Kasumi-1 (cell line): Measurements from ENCODE around the gene SYT6.

ENCODE experiments used
- DNase-seq, 2 experiments: peaks; one replicate each; lab custom pipeline; 2025; lab: John Stamatoyannopoulos, UW

Gene SYT6, protein sequence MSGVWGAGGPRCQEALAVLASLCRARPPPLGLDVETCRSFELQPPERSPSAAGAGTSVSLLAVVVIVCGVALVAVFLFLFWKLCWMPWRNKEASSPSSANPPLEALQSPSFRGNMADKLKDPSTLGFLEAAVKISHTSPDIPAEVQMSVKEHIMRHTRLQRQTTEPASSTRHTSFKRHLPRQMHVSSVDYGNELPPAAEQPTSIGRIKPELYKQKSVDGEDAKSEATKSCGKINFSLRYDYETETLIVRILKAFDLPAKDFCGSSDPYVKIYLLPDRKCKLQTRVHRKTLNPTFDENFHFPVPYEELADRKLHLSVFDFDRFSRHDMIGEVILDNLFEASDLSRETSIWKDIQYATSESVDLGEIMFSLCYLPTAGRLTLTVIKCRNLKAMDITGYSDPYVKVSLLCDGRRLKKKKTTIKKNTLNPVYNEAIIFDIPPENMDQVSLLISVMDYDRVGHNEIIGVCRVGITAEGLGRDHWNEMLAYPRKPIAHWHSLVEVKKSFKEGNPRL

DNA sequence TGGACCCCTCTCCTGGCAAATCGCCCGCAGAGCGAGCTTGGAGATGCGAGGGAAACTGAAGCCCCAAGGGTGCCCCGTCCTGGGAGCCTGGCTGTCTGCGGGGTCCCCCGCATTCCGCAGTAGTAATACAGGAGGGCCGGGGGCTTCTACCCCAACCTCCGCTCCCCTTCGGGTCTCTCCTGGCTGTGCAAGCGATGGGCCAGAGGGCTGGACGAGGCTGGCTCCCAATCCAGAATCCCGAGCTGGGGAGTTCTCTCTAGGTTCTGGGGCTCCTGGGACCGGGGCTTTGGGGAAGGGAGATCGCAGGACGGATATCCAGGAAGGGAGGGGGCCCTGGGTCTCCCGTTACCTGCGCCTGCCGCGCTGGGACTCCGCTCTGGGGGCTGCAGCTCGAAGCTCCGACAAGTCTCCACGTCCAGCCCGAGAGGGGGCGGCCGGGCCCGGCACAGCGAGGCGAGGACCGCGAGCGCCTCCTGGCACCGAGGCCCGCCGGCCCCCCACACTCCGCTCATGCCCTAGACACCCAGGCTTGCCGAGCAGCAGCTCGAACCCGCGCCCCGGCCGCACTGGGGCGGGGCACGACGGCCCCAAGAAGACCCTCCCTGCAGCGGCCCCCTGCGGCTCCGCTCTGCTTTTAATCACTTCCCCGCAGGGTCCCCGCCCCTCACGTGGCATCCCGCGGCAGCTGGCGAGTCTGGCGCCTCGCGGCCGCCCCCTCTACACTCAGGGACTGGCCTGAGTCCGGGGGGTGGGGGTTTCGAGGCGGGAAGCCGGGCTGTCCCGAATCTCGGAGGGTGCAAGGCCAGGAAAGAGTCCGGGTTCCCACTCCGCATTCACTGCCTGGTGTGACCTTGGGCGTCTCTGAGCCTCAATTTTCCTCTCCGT lies at the start of gene SYT6:
Gene SYT6 (minus strand): TSS at position 609 of the 885 bp plus-strand sequence. CDS start 97 bp downstream, at position 512.
- DNase-seq: no peak

DNA sequence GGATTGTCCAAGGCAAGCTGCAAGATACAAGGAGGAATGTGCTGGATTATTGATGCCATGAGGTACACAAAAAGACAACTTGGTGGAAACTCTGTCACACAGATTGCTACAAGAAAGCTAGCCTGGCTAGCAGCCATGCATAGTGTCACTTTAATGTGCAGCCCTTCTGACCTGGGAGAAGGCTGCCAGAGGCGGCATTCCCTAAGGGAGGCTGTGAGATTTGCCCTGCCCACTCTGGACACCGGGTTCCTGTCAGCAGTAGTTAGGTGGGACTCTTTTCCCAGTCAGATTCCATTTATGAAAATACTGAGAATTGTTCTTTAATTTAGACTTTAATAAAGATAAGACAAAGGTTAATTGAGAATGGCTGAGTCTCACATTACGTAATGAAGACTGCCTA lies 47.8 kb upstream of the SYT6 start:
- no peak for DNase-seq

GRCh38 chr1:114199017-114199594 lies 45.4 kb upstream of the SYT6 start:
- DNase-seq: no peak

GRCh38 chr1:114196992-114197907 lies 43.6 kb upstream of the SYT6 start:
- no peak for DNase-seq

DNA sequence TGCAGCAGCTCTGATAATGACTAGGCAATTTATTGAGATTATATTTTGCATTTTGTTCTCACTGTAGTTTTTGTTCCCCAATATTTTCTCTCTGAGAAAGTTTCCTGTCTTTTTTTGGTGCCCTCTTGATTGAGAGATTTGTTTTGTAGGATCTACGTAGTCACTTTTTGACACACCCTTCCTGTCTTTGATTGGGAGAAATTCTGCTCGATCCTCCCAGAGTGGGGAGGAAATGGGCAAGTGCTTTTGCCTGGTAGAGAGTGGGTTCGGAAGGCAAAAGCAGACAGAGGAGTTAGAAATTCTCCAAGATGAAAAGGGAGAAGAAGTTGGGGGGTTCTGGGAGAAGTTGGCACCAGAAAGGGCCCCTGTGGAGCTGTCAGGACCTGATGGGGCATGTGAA lies 42.1 kb upstream of the SYT6 start:
- no peak for DNase-seq

- no peak for DNase-seq
Measured at GRCh38 chr1:114192328-114192727, 38.7 kb upstream of the SYT6 start.

DNA sequence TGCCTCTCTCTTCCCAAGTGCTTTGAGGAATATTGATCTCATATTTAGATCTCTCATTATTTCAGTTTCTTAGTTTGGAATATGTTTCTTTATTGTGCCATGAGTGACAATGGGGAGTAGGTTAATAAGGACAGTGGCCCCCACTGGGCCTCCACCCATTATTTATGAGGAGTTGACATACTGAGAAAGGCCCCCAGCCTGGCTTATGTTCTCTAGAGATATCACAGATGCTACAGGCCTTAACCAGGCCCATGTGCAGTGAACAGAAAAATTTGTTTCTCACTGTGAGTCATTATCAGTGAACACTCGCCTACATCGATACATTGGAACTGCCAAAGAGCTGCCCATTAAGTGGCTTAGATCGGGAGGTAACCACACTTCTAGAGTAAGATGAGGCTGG lies 35.7 kb upstream of the SYT6 start:
- no peak for DNase-seq

GRCh38 chr1:114181356-114181755 lies 27.7 kb upstream of the SYT6 start:
- DNase-seq: no peak

DNA sequence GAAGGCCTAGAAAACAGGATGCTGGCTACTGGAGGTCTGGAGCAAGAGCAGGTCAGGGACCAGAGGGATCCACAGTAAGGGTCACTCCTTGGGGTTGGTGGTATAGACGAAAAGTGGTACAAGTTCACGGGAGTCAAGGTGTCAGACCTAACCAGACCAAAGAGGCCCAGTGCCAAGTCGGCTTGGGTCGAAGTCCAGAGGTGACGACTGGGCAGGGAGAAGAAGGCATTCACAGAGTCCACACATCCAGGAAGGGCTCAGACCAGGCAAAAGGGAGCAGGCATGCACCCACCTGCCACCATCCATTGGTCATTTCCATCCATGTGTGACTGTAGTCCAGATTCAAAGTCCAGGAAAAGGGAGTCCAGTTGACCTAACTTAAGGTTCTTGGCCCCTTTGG lies 27.1 kb upstream of the SYT6 start:
- no peak for DNase-seq

- no peak for DNase-seq
Measured at GRCh38 chr1:114178936-114179335, 25.3 kb upstream of the SYT6 start.

- no peak for DNase-seq
Measured at GRCh38 chr1:114177282-114177681, 23.6 kb upstream of the SYT6 start.

GRCh38 chr1:114176366-114176765 lies 22.7 kb upstream of the SYT6 start:
- DNase-seq: no peak

DNA sequence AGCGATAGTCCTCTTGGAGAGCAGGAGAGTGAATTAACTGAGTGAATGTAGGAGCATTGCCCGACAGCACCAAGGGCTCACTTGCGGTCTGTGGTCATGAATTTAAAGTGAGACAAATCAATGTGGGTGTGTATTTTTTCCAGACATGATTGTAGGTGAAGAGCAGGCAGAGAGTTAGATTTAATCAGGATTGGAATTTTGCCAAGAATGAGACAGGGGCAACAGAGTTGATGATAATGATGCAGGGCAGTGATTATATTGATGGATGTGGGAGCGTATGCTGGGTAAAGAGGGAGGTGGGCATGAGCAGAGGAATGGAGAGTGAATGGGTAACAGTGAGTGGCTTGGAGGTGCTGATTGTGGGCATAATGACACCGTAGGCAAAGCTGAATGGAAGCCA lies 20.0 kb upstream of the SYT6 start:
- DNase-seq: no peak

- DNase-seq: no peak
Measured at GRCh38 chr1:114169509-114169908, 15.8 kb upstream of the SYT6 start.

- no peak for DNase-seq
Measured at GRCh38 chr1:114167226-114167625, 13.6 kb upstream of the SYT6 start.

DNA sequence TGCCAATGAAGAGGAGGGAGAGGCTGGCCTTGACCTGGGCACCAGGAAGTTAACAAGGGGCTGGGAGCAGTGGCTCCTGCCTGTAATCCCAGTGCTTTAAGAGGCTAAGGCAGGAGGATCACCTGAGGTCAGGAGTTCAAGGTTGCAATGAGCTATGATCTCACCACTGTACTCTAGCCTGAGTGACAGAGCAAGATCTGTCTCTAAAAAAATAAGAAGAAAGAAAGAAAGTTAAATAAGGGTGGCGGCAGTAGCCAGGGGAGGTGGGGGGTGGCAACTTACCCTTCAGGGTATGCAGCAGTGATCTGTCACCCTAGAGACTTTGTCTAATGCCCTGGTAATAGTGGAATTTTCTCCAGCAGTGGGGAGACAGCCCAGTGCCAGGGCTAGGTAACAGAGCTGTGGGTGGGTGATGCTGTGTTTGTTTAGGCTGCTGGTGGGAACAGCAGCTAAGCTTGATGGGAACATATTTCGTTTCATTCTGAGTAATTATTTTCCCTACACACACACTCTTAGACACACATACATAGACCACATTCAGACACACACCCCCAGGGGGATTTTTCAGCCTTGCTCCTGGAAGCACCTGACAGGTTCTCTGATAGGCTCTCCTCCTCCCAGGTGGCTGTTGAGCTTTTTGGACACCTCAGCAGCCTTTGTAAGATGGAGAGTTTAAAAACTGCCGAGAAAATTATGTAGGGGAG lies 11.3 kb upstream of the SYT6 start:
- no peak for DNase-seq

DNA sequence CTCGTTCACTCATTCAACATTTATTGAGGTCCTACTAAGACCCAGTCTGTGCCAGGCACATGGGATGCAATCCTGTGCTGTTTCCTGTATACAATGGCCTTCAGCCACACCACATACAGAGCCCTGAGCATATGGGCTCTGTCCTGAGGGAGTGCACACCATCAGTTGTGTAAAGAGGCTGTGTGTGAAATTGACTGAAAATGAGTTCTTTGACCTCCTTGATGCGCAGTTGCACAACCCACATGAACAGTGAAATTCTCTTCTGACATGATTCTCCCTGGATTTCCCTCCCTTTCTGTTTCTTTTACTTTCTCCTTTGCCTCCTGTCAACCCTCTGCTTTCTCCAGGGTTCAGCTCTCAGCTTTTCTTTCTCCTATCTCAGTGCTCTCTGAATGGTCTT lies 6.3 kb upstream of the SYT6 start:
- DNase-seq: no peak

GRCh38 chr1:114157275-114157660 lies 3.6 kb upstream of the SYT6 start:
- DNase-seq: no peak

DNA sequence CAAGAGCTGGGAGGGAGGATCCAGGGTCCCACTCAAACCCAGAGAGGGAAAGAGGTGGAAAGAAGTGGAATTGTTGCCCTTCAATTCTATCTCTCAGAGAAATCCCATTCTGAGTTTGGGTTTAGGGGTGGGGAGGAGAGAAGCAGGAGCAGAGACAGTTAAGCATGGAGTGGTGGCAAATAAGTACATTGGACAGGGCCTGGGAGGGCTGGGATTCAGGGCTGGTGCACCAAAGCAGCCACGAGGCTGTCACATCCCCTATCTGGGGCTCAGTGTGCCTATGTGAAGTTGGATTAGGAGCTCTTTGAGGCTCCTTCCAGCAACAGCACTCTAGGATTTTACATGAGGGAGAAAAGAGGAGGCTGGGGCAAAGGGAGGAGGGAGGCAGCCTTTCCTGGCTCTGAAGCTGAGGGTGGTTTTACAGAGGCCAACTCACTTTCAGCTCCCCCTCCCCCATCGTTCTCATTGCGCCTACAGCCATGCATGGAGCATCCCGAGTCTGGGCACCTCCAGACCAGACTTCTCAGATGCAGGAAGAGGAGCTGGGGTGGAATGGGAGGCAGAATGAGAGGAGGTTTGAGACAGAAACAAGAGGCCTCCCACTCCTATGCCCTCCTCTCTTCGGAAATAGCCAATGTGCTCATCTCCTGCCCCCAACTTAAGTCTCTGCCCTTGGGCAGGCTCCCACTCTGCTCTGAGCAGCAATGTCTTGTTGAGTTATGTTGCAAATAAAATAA lies 3.0 kb upstream of the SYT6 start:
- DNase-seq: peak in 1 of 2 experiments; percentile 11

GRCh38 chr1:114155706-114156105 lies 2.0 kb upstream of the SYT6 start:
- no peak for DNase-seq
